Islet of Langerhans (tissue), 1 donor: ENCODE results near the gene UBTD1.
"Not testable (repeated sequence)": the region's sequence is repeated elsewhere in the genome, so short reads cannot be mapped to it uniquely, and the experiment has no call there.

Experiments used
- FAIRE-seq: peaks from one replicate; lab custom pipeline; 2011; peaks lifted over from hg19 to GRCh38; lab: Jason Lieb, UNC

The UBTD1 gene

DNA sequence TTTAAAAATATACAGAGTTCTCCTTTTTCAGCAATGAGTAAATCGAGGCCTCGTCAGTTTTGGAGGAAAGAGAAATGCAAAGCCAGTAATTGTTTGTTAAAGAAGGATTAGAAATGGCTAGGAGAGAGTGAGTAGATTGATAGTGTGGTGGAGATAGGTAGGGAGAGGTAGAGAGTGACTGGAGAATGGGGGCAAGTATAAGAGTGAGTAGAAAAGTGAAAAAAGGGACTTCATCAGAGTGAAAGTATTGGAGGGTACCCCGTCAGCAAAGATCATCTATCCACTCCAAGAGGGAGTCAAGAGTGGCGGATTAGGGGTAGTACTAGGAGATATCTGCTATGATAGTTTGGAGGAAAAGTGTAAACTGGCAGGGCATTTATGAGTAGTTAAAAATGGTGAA is 64.6 kb downstream of the UBTD1 start:
- FAIRE-seq = no peak

- FAIRE-seq = no peak
Observed at GRCh38 chr10:97564776-97565175, 66.1 kb downstream of the UBTD1 start.

- FAIRE-seq = no peak
Observed at GRCh38 chr10:97566336-97566996, 67.7 kb downstream of the UBTD1 start.

DNA sequence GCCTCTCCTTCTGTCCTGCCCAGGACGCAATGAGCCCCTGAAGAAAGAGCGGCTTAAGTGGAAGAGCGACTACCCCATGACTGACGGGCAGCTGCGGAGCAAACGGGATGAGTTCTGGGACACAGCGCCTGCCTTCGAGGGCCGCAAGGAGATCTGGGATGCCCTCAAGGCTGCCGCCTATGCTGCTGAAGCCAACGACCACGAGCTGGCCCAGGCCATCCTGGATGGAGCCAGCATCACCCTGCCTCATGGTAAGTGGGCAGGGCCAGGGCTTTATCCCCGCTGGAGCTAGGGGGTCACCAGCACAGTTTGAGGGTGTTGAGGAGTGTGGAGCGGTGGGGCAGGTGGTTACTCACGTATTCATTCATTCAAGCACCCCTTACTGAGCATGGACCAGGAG is 69.2 kb downstream of the UBTD1 start:
- no peak for FAIRE-seq

- no peak for FAIRE-seq
Observed at GRCh38 chr10:97570146-97570788, 71.5 kb downstream of the UBTD1 start.

- FAIRE-seq = no peak
Observed at GRCh38 chr10:97570789-97571471, 72.2 kb downstream of the UBTD1 start.

DNA sequence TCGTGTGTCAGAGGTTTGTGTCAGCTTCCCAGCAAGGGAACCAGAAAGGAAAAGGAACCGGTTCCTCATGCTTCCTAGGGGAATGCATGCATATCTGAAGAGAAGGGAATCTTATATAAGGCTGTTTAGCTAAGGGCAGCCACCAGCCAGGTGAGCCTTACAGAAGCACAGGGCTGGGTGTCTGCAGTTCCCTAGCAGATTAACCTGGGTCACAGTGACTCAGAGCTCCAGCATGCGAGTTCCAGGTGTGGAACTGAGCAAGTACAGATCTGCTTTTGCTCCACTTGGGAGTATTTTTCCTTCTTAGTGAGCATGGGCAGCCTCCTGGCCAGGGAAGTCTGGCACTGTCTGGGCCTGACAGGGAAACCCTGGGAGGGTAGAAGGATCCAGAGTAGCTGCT is 72.9 kb downstream of the UBTD1 start:
- no peak for FAIRE-seq

DNA sequence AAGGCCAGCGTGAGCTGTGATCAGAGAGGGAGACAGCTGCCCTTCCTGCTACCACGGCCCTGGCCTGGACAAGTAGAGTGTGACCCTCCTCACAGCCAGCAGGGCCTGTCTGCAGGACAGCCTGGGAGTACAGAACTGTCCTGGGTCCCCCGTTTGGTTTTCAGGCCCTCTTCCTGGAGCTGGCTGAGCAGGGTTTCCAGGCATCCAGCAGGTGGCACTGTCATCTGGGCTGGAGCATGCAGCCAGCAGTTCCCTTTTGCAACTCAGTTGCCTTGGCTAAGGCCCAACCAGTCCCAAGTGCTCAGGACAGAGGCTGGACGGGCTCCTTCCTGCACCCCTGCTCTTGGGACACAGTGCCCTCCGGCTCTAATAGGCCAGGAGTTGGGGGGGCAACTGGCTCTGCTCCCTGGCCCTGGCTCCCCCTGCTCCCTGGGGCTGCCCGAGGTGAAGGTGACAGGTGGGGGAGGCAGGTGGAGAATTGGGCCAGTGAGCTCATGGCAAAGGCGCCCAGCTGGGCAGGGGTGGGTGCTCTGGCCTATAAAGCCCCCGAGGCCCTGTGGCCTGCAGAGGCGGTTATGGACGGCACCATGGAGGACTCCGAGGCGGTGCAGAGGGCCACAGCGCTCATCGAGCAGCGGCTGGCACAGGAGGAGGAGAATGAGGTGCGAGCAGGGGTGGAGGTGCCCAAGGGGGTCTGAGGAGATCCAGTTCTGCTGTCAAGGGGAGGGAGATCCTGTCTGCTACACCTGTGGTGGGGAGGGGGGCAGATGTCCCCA is 73.7 kb downstream of the UBTD1 start, which contains the start of gene ANKRD2:
Gene ANKRD2 (plus strand): TSS at position 566 of the 776 bp plus-strand sequence. CDS start 10 bp downstream, at position 576.
- no peak for FAIRE-seq

DNA sequence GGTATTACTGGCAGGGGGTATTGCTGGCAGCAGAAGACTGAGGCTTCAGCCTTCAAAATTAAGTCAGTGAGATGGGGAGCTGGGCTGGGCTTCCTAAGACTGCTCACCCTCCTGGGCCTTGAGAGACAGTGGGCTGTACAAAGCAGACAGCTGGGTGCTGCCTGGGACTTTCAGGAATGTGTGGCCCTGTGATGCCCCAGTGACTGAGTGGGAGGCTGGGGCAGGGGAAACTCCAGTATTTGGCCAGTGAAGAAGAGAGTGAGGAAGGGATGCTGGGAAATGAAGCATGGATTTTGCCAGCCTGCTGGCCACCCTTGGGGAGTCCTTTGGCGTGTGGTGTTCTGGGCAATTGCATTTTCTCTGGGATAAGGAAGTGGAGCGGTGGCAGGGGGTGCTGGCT is 74.3 kb downstream of the UBTD1 start:
- FAIRE-seq = no peak

- no peak for FAIRE-seq
Observed at GRCh38 chr10:97573672-97574071, 74.9 kb downstream of the UBTD1 start.

DNA sequence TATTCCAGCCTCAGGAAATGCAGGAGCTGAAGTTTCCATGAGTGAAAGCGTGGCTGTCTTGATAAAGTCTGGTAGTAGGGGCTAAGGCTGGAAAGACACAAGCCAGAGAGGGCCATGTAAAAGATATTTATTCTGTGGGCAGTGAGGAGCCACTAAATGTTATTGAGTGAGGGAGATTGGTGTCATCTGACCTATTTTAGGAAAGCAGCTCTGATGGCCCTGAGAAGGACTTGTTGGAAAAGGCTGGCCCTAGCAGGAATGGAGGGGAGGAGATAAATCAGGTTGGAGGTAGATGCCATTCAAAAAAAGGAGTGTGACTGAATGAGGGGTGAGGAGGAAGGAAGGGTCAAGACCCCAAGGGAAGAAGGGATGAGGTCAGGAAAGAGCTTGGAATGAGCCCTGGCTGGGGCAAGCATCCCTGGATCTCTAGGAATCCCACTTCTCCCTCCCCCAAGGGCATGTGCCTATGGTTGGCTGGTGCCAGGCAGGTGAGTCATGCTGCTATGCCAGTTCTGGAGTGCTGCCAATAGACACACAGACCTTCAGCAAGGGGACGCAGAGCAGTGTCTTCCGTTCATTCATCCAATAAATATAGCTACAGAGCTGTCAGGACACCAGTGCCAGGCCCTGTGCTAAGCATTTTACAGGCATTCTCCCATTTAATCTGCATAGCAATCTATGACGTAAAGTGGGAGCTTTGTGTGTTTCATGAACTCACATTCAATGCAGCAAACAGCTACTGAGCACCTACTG is 75.8 kb downstream of the UBTD1 start:
- peak; percentile 96 for FAIRE-seq

GRCh38 chr10:97575127-97575668 is 76.5 kb downstream of the UBTD1 start:
- FAIRE-seq = no peak

DNA sequence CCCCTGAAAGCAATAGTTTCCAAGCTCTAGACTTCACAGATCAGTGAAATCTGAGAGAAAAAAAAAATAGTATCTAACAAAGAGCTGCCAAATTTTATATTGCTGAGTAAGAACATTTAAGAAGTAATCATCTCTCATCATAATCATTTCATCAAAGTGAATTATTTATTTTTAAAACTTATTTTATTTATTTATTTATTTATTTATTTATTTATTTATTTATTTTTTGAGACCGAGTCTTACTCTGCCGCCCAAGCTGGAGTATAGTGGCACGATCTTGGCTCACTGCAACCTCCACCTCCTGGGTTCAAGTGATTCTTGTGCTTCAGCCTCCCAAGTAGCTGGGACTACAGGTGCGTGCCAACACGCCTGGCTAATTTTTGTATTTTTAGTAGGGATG is 77.8 kb downstream of the UBTD1 start:
- FAIRE-seq = not testable (repeated sequence)

GRCh38 chr10:97577701-97578100 is 79.0 kb downstream of the UBTD1 start:
- no peak for FAIRE-seq

GRCh38 chr10:97578171-97578844 is 79.6 kb downstream of the UBTD1 start:
- no peak for FAIRE-seq

DNA sequence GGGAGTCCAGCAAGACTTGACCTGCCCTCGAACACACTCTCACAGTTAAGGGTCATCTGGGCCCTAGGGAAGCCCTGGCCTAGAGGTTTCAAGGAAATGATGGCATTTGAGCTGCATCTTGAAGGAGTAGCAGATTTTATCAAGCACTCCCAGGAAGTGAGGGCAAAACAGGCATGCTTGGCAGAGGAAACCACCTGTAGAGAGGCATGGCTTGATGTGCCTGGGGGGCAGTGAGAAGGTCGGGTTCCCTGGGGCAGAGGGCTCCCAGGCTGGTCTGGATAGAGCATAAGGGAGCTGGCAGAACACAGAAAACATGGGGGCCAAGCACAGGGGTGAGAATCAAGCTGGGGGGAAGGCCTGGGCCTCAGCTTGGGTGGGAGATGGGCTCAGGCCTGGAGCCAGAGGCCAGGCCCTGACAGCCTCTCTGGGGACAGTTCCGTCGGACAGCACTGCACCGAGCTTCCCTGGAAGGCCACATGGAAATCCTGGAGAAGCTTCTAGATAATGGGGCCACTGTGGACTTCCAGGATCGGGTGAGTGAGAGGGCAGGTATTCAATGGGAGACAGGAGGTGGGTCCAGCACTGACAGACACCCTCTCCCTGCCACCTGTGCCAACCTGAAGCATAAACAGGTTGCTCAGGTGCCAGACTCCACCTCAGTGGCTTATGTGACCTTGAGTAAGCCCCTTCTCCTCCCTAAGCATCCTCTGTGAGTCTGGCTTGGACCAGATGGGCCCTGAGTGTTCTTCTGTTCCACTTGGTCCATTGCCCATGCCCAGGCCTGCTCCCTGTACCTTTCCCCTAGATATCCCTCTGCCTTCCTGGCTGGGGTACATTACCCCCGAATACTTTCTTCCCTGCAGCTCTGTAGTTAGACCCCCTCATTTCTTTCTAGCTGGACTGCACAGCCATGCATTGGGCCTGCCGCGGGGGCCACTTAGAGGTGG is 82.0 kb downstream of the UBTD1 start:
- FAIRE-seq = no peak

- FAIRE-seq = no peak
Observed at GRCh38 chr10:97582169-97582568, 83.4 kb downstream of the UBTD1 start.

- no peak for FAIRE-seq
Observed at GRCh38 chr10:97583476-97583875, 84.8 kb downstream of the UBTD1 start.

- no peak for FAIRE-seq
Observed at GRCh38 chr10:97584060-97584797, 85.5 kb downstream of the UBTD1 start, which contains the start of gene HOGA1. Gene HOGA1, plus strand, starts transcription at chr10:97584389. Its CDS starts 315 bp downstream, at chr10:97584704.
